HCT116 (cell line): ENCODE results near the gene PRMT3. TPM values are rescaled to one million over a fixed set of nuclear protein-coding genes. Genes with fewer than 3 reads are reported as not detected.

ENCODE experiments used
- ATAC-seq: fragments of 200-7000 bp; cut with Tn5 transposase; 2 replicates; pipeline ENCODE4 v1.9.1; 2020; ENCODE audit warnings: mild to moderate bottlenecking, moderate library complexity
- BruUV-seq: library from RNA; stranded (reverse); fragments of 400-500 nt; replicated peaks from 2 replicates; lab custom pipeline; 2021; lab: Mats Ljungman, UMichigan
- CTCF ChIA-PET: fragments of 300-600 bp; sonication (Branson Sonifier 250); formaldehyde crosslinking; loops from one replicate; lab custom pipeline; 2021; ENCODE audit warnings: antibody characterized with exemption; lab: Charles Lee
- POLR2A ChIA-PET: fragments of 300-600, 350-600 bp; sonication (Branson Sonifier 250); formaldehyde crosslinking; loops from one replicate; lab custom pipeline; 2021; ENCODE audit warnings: antibody characterized with exemption; lab: Charles Lee
- RAD21 ChIA-PET, 2 experiments: fragments of 300-600 bp; sonication (Branson Sonifier 250); formaldehyde crosslinking; loops; one replicate each; lab custom pipeline; 2023; ENCODE audit warnings: low total read pairs in 2 of 2; ENCODE audit not compliant: uncharacterized antibody in 2 of 2, unreplicated experiment in 2 of 2, low non-redundant PET in 1 of 2; lab: Charles Lee
- DNase-seq: peaks from one replicate; pipeline ENCODE4 v3.0.0-alpha.2; 2010; ENCODE audit warnings: low read depth, low spot score
- H2AFZ ChIP-seq: fragments of 200-600 bp; shearing (Covaris generic), sonication (generic); 2 replicates; pipeline ENCODE4 v1.6.1; 2017; ENCODE audit warnings: low read depth, mixed run types, mixed read lengths, antibody characterized with exemption, low read length; ENCODE audit not compliant: poor library complexity, severe bottlenecking
- H3K27ac ChIP-seq: 2 replicates; pipeline ENCODE4 v1.5.1; 2012; ENCODE audit warnings: low read depth, low read length
- H3K27me3 ChIP-seq: fragments of 200-600 bp; sonication (generic); 2 replicates; pipeline ENCODE4 v1.6.1; 2016; ENCODE audit warnings: mixed run types, low read length, mixed read lengths; ENCODE audit not compliant: insufficient read depth
- H3K36me3 ChIP-seq, 2 experiments: fragments of 200-500 bp in 1 of 2; fragments of 200-600 bp in 1 of 2; sonication (Bioruptor generic) in 1 of 2; sonication (generic) in 1 of 2; 2 replicates each; pipeline versions ENCODE4 v1.5.1 to v1.6.1; 2014 to 2016; ENCODE audit warnings: low read length in 2 of 2, inconsistent platforms in 1 of 2, mixed read lengths in 1 of 2, mixed run types in 1 of 2; ENCODE audit not compliant: insufficient read depth in 2 of 2, control insufficient read depth in 1 of 2
- H3K4me1 ChIP-seq, 2 experiments: fragments of 200-600 bp in 1 of 2; sonication (generic) in 1 of 2; 2 replicates each; pipeline versions ENCODE4 v1.5.1 to v1.6.1; 2012 to 2017; ENCODE audit warnings: low read length in 2 of 2, inconsistent platforms in 1 of 2, mild to moderate bottlenecking in 1 of 2, mixed read lengths in 1 of 2, mixed run types in 1 of 2, moderate library complexity in 1 of 2; ENCODE audit not compliant: insufficient read depth in 2 of 2, control insufficient read depth in 1 of 2
- H3K4me2 ChIP-seq: fragments of 200-600 bp; sonication (generic); 2 replicates; pipeline ENCODE4 v1.6.1; 2017; ENCODE audit warnings: mixed run types, low read length, mixed read lengths
- H3K4me3 ChIP-seq, 2 experiments: fragments of 200-600 bp in 1 of 2; sonication (generic) in 1 of 2; replicated peaks in 1 of 2; 2 replicates each; pipeline ENCODE4 v1.5.1; 2011 to 2016; ENCODE audit warnings: low read length in 2 of 2, control low read depth in 1 of 2, low read depth in 1 of 2, mild to moderate bottlenecking in 1 of 2, mixed read lengths in 1 of 2, mixed run types in 1 of 2
- H3K79me2 ChIP-seq: fragments of 200-600 bp; sonication (generic); 2 replicates; pipeline ENCODE4 v1.6.1; 2017; ENCODE audit warnings: mild to moderate bottlenecking, mixed run types, low read length, moderate library complexity, mixed read lengths; ENCODE audit not compliant: insufficient read depth
- H3K9ac ChIP-seq: fragments of 200-600 bp; sonication (generic); 2 replicates; pipeline ENCODE4 v1.6.1; 2016; ENCODE audit warnings: low read length, mixed read lengths
- H3K9me2 ChIP-seq: fragments of 200-600 bp; sonication (generic), shearing (Covaris generic); 2 replicates; pipeline ENCODE4 v1.6.1; 2017; ENCODE audit warnings: mixed run types, mild to moderate bottlenecking, moderate library complexity; ENCODE audit not compliant: insufficient read depth
- H3K9me3 ChIP-seq, 2 experiments: fragments of 200-500 bp in 1 of 2; fragments of 200-600 bp in 1 of 2; sonication (Bioruptor generic) in 1 of 2; sonication (generic) in 1 of 2; 2 replicates each; pipeline ENCODE4 v1.6.1; 2014 to 2017; ENCODE audit warnings: low read length in 2 of 2, mixed read lengths in 2 of 2, inconsistent platforms in 1 of 2, low read depth in 1 of 2, mild to moderate bottlenecking in 1 of 2, mixed run types in 1 of 2, moderate library complexity in 1 of 2; ENCODE audit not compliant: control insufficient read depth in 1 of 2, insufficient read depth in 1 of 2
- H4K20me1 ChIP-seq: fragments of 200-600 bp; sonication (generic), shearing (Covaris generic); 2 replicates; pipeline ENCODE4 v1.6.1; 2017; ENCODE audit warnings: mixed run types, mild to moderate bottlenecking, moderate library complexity; ENCODE audit not compliant: insufficient read depth
- CTCF ChIP-seq, 3 experiments: fragments of 200-600 bp in 1 of 3; sonication (generic) in 1 of 3; IDR thresholded peaks in 2 of 3; conservative IDR thresholded peaks in 1 of 3; 2 replicates each; pipeline ENCODE4 v1.5.1; 2012 to 2017; ENCODE audit warnings: low read depth in 2 of 3, low read length in 2 of 3, antibody characterized with exemption in 1 of 3, borderline replicate concordance in 1 of 3, control low read depth in 1 of 3, mild to moderate bottlenecking in 1 of 3, mixed read lengths in 1 of 3, mixed run types in 1 of 3, moderate library complexity in 1 of 3; ENCODE audit not compliant: insufficient read depth in 1 of 3
- RAD21 ChIP-seq: IDR thresholded peaks from 2 replicates; pipeline ENCODE4 v1.6.1; 2012; ENCODE audit warnings: low read depth, mild to moderate bottlenecking
- REST ChIP-seq: IDR thresholded peaks from 2 replicates; pipeline ENCODE4 v1.6.1; 2012; ENCODE audit warnings: low read depth
- SIN3A ChIP-seq: IDR thresholded peaks from 2 replicates; pipeline ENCODE4 v1.6.1; 2012; ENCODE audit warnings: low read depth
- SRF ChIP-seq: IDR thresholded peaks from 2 replicates; pipeline ENCODE4 v1.6.1; 2012; ENCODE audit warnings: low read depth
- ZFX ChIP-seq: fragments of 450-650 bp; IDR thresholded peaks from 2 replicates; pipeline ENCODE4 v1.6.1; 2017
- intact Hi-C: fragments of 100-400 bp; cut with micrococcal nuclease; formaldehyde crosslinking; loops from 2 replicates; pipeline ENCODE4 v1.10.0; 2022
- total RNA-seq: library from RNA; stranded (reverse); gene quantifications from one replicate; pipeline ENCODE4 v1.2.1, GENCODE V29; 2021; ENCODE audit not compliant: unreplicated experiment

The PRMT3 gene
- total RNA-seq, 1 experiment from 2014 or later = 24.3 TPM

DNA sequence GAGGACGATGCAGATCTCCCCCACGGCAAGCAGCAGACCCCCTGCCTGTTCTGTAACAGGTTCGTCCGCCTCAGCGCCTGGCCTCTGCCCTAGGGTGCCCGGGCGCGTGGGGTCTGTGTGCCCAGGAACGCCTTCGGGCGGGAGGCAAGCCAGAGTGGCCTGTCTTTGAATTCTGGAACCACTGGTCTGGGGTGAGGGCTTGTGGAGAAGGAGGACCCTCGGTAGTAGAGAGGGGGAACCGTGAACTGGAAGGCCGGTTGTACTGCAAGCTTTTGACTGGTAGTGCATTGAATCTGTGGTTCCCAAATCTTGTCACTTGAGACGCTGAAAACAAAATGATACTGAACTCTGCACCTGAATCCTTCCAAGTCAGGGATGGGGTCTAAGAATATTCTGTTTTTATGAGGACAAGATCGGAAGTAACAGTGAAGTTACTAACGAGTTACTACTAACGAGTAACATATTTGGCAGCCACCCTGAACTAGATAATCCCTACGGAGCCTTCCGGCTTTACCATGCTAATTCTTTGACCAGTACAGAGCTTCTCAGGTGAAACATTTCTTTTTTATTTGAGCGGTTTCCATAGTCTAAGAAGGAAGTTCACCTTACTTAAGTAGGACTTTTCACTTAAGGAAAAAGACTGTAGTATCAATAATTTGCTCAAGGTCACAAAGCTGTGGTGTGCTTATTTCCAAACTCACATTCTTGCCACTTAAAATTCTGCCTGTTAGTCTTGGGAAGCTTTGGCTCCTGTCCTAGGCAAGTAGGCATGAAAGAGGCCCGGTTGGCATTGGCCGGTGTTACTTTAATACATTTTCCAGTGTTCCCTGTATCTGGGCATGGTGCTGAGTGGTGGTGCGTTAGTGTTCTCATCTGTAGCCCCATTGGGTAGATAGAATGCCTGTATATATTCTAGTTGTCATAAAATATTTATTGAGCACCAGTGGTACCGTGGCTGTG is 860 bp downstream of the PRMT3 start:
- H3K9me2 ChIP-seq = no peaks in the 10 kb centered on the region
- H3K27ac ChIP-seq = peak overlapping the region; percentile 82
- TF ChIP-seq ZFX (peak; percentile 18), SRF (no peak), SIN3A (0 out of 2 replicates have a peak, but pooled peaks have one; percentile 8)
- peaks cover 31% of the 10 kb centered on the region for H3K79me2 ChIP-seq
- H2AFZ ChIP-seq = no peak overlapping the region
- H3K4me2 ChIP-seq = peak overlapping the region; percentile 96
- ChIA-PET POLR2A (no interaction called here), RAD21 (no interaction called here), CTCF (interaction anchor here (1.5 kb wide), 1 partner anchor 9 kb away, joined by 6 read pairs; no protein-coding TSS in a partner anchor)
- ATAC-seq (peak; percentile 16), DNase-seq (no peak)
- H3K4me3 ChIP-seq = peak overlapping the region; percentile 90 to 99
- peaks cover 2 to 6% of the 10 kb centered on the region in 2 experiments; a peak in 2 of 4 replicates for H3K36me3 ChIP-seq
- H3K4me1 ChIP-seq = peaks cover 5 to 9% of the 10 kb centered on the region in 2 experiments; a peak in 3 of 4 replicates
- no peaks in the 10 kb centered on the region for H3K27me3 ChIP-seq
- no peaks in the 10 kb centered on the region for H3K9me3 ChIP-seq
- TSS peak; percentile 49 for BruUV-seq
- peak overlapping the region; percentile 100 for H3K9ac ChIP-seq
- intact Hi-C loops = no loop called here
- no peaks in the 10 kb centered on the region for H4K20me1 ChIP-seq

DNA sequence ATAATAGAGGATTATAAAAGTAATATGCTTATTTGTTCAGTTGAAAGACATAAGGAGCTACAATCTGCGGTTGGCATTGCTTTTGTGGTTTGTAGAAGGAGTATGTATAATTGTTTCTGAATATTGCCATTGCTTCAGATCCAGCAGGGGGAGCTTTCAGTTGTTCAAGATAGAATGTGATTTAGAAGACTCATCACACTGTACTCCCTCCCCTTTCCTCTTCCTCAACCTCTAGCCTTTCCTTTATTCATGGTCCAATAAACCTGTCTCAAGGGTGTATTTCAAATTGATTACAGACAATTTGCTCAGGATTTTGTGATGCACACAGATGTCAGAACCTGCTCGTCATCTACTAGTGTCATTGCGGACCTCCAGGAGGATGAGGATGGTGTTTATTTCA is 9.8 kb downstream of the PRMT3 start:
- CTCF ChIA-PET = interaction anchor here (0.7 to 1.8 kb wide), 9 partner anchors 8 to 269 kb away, joined by 3 to 13 read pairs (median 4); no protein-coding TSS in a partner anchor
- peak; percentile 25; the same call in 1 of the 2 replicates for TF ChIP-seq RAD21
- no peak for TF ChIP-seq REST
- peak; percentile 33 to 57 (median 55); a peak in 5 of 6 replicates for TF ChIP-seq CTCF (IDR thresholded peaks at IDR 0.05 in 2 of 3, conservative IDR thresholded peaks at IDR 0.05 in 1 of 3; ENCODE audit: borderline replicate concordance in 1 of 3, insufficient read depth in 1 of 3, low read depth in 2 of 3, low read length in 2 of 3)
- POLR2A ChIA-PET = interaction anchor here (0.7 kb wide), 1 partner anchor 14 kb away, joined by 3 read pairs; no protein-coding TSS in a partner anchor

More for the DNA sequence above, 9.8 kb downstream of the PRMT3 start:
- DNase-seq (peak; percentile 36), ATAC-seq (peak; percentile 80)
- no peaks in the 10 kb centered on the region for H3K9me2 ChIP-seq
- no peaks in the 10 kb centered on the region for H3K4me1 ChIP-seq
- RAD21 ChIA-PET = interaction anchor here (0.9 to 1.1 kb wide), 2 partner anchors 213 kb away, joined by 3 read pairs; no protein-coding TSS in a partner anchor
- no TSS peak for BruUV-seq
- H3K36me3 ChIP-seq = peaks cover 21 to 35% of the 10 kb centered on the region in 2 experiments
- H3K27ac ChIP-seq = no peak overlapping the region
- no peak overlapping the region for H3K4me3 ChIP-seq
- no peak overlapping the region for H3K4me2 ChIP-seq
- no peaks in the 10 kb centered on the region; the same call in 1 of the 2 replicates for H4K20me1 ChIP-seq
- H3K27me3 ChIP-seq = no peaks in the 10 kb centered on the region
- H3K9me3 ChIP-seq = no peaks in the 10 kb centered on the region
- intact Hi-C loops = loop anchor here (1.0 to 2.0 kb wide), 2 partner anchors 46 to 213 kb away; no protein-coding TSS in a partner anchor
- H3K79me2 ChIP-seq = peaks cover 44% of the 10 kb centered on the region
- H3K9ac ChIP-seq = no peak overlapping the region
- H2AFZ ChIP-seq = no peak overlapping the region
